ENCODE results near the gene IGDCC3. TPM values are rescaled to one million over a fixed set of nuclear protein-coding genes. Genes with fewer than 3 reads are reported as not detected.

The IGDCC3 gene
- total RNA-seq, 1 donor from 2014 or later, result not detected

DNA sequence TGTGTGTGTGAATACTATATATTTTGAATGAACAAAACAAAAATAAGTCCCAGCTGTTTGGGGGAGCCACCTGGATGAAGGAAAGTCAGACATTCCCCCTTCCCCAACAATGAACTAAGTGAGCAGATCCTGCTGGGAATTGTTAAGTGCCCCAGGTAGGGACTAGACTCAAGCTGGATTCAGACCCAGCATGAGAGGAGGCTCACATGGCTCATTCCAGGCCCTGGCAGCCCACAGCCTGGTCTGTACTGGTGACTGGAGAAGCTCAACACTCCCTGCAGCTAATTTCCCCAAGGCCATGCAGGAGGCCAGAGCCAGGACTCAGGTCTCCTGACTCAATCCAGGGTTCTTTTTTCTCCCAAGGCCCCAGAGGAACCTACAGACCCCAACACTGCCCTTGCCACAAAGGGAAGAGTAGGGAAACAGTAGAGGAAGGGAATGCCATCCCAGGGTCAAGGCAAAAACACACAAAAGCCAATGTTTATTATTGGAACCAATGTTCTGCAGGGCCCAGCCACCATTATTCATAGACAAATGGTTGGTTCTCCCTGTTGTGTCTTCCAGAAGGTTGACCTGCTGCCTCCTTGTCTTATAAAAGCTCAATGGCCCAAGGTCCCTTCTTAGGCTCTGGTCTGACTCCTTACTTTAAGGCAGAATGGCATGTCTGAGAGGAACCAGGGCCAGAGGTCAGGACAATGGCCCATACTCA lies 35.4 kb upstream of the IGDCC3 start:
- no peak overlapping the region for H3K27ac Mint-ChIP-seq
- intact Hi-C loops (cut with micrococcal nuclease), result no loop called here
- peaks cover 8% of the 10 kb centered on the region for H3K4me1 Mint-ChIP-seq (ENCODE audit: low read depth)
- H3K36me3 Mint-ChIP-seq (ENCODE audit: low read depth), result no peaks in the 10 kb centered on the region
- H3K27me3 Mint-ChIP-seq (ENCODE audit: insufficient read depth), result peaks cover 22% of the 10 kb centered on the region
- no peak for DNase-seq (ENCODE audit: low spot score)
- H3K4me3 Mint-ChIP-seq, result no peak overlapping the region
- H3K9me3 Mint-ChIP-seq, result no peaks in the 10 kb centered on the region

DNA sequence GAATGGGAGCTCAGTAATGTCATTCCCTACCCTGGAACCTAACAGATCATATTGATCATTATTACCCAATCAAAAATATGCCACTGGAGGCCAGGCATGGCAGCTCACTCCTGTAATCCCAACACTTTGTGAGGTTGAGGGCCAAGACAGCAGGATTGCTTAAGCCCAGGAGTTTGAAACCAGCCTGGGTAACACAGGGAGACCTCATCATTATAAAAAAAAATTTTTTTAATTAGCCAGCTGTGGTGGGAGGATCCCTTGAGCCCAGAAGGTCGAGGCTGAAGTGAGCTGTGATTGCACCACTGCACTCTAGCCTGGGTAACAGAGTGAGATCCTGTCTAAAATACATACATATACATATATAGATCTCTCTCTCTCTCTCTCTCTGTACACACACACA lies 34.8 kb upstream of the IGDCC3 start:
- peaks cover 23% of the 10 kb centered on the region for H3K27me3 Mint-ChIP-seq (ENCODE audit: insufficient read depth)

DNA sequence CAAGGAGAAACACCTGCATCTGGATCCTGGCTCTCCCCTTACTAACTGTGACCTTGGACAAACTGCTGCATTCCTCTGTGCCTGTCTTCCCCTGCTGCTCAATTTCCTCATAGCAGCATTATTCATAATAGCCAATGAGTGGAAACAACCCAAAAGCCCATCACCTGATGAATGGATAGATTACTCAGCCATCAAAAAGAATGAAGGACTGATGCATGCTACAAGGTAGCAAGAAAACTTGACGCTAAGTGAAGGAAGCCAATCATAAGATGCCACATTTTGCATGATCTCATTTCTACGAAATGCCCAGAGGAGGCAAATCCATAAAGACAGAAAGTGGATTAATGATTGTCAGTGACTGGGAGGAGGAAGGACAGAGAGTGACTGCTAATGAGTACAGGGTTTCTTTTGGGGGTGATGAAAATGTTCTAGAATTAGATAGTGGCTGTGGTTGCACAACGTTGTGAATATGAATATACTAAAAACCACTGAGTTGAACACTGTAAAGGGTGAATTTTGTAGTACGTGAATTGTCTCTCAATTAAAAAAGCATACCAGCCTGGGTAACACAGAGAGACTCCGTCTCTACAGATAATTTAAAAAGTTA lies 33.8 kb upstream of the IGDCC3 start:
- DNase-seq (ENCODE audit: low spot score), result no peak
- Mint-ChIP-seq H3K4me3 (no peak overlapping the region), H3K27ac (no peak overlapping the region), H3K36me3 (ENCODE audit: low read depth) (no peaks in the 10 kb centered on the region), H3K4me1 (ENCODE audit: low read depth) (peaks cover 8% of the 10 kb centered on the region), H3K9me3 (no peaks in the 10 kb centered on the region), H3K27me3 (ENCODE audit: insufficient read depth) (peaks cover 20% of the 10 kb centered on the region)
- intact Hi-C loops (cut with micrococcal nuclease), result no loop called here

More for the DNA sequence above, 34.8 kb upstream of the IGDCC3 start:
- Mint-ChIP-seq H3K4me1 (ENCODE audit: low read depth) (peaks cover 8% of the 10 kb centered on the region), H3K9me3 (no peaks in the 10 kb centered on the region), H3K27ac (no peak overlapping the region), H3K4me3 (no peak overlapping the region), H3K36me3 (ENCODE audit: low read depth) (no peaks in the 10 kb centered on the region)
- DNase-seq (ENCODE audit: low spot score), result no peak
- intact Hi-C loops (cut with micrococcal nuclease), result no loop called here

DNA sequence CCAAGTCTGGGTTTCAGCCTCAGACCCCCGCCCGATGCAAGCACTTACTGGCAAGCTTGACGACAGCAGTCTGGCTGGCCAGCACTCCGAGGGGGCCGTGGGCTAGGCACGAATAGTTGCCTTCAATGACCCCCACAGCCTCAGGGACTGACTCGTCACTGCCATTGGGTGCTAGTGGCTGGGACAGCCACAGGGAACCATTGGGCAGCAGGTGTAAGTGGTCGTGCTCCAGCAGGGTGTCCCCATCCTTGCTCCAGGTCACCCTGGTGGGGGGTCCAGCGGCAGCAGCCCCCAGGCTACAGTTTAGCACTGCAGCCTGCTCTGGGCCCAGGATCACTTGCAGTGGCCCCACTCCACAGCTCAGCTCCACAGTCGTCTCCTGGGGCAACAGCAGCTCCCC lies 33.2 kb upstream of the IGDCC3 start:
- H3K36me3 Mint-ChIP-seq (ENCODE audit: low read depth), result no peaks in the 10 kb centered on the region
- DNase-seq (ENCODE audit: low spot score), result no peak
- H3K27ac Mint-ChIP-seq, result no peak overlapping the region
- intact Hi-C loops (cut with micrococcal nuclease), result no loop called here
- no peaks in the 10 kb centered on the region for H3K9me3 Mint-ChIP-seq
- H3K27me3 Mint-ChIP-seq (ENCODE audit: insufficient read depth), result peaks cover 25% of the 10 kb centered on the region
- no peak overlapping the region for H3K4me3 Mint-ChIP-seq
- peaks cover 8% of the 10 kb centered on the region for H3K4me1 Mint-ChIP-seq (ENCODE audit: low read depth)

- Mint-ChIP-seq H3K9me3 (no peaks in the 10 kb centered on the region), H3K36me3 (ENCODE audit: low read depth) (no peaks in the 10 kb centered on the region)
- intact Hi-C loops (cut with micrococcal nuclease), result no loop called here
These were observed 32.2 kb upstream of the IGDCC3 start for GRCh38 chr15:65410036-65410435.

DNA sequence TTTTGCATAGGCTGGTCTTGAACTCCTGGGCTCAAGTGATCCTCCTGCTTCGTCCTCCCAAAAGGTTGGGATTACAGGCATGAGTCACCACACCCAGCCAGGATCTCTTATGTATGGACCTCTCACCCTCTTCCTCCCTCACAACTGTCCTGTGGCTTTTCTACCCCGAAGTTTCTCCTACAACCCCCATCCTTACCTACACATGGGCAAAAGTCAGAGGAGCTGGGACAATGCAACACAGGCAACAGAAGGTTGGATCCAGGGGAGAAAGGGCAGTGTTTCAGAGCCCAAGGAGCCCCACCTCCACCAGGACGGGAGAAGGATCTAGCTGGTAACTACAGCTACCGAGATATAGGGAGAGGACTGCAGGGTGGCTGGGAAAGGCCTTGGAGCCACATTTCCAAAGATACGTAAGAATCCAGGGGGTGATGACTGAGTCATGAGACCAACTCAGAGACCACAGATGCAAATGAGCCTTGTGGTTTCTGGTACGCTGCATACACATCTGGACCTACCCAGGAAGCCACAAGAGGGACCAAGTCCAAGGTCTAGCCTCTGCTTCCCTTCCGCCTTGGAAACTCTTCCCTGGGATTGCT lies 31.3 kb upstream of the IGDCC3 start:
- intact Hi-C loops (cut with micrococcal nuclease), result no loop called here
- no peaks in the 10 kb centered on the region for H3K9me3 Mint-ChIP-seq

More at GRCh38 chr15:65410036-65410435, 32.2 kb upstream of the IGDCC3 start:
- peaks cover 25% of the 10 kb centered on the region for H3K27me3 Mint-ChIP-seq (ENCODE audit: insufficient read depth)
- no peak overlapping the region for H3K4me3 Mint-ChIP-seq
- H3K27ac Mint-ChIP-seq, result no peak overlapping the region
- peaks cover 8% of the 10 kb centered on the region for H3K4me1 Mint-ChIP-seq (ENCODE audit: low read depth)
- DNase-seq (ENCODE audit: low spot score), result no peak

GRCh38 chr15:65408324-65409035 lies 30.7 kb upstream of the IGDCC3 start:
- intact Hi-C loops (cut with micrococcal nuclease), result no loop called here
- no peak for DNase-seq (ENCODE audit: low spot score)
- H3K4me1 Mint-ChIP-seq (ENCODE audit: low read depth), result peaks cover 8% of the 10 kb centered on the region
- no peaks in the 10 kb centered on the region for H3K9me3 Mint-ChIP-seq
- no peak overlapping the region for H3K4me3 Mint-ChIP-seq
- H3K27me3 Mint-ChIP-seq (ENCODE audit: insufficient read depth), result peaks cover 20% of the 10 kb centered on the region
- no peak overlapping the region for H3K27ac Mint-ChIP-seq
- no peaks in the 10 kb centered on the region for H3K36me3 Mint-ChIP-seq (ENCODE audit: low read depth)

More for the DNA sequence above, 31.3 kb upstream of the IGDCC3 start:
- DNase-seq (ENCODE audit: low spot score), result no peak
- Mint-ChIP-seq H3K4me3 (no peak overlapping the region), H3K4me1 (ENCODE audit: low read depth) (peaks cover 8% of the 10 kb centered on the region), H3K27ac (no peak overlapping the region), H3K27me3 (ENCODE audit: insufficient read depth) (peaks cover 19% of the 10 kb centered on the region), H3K36me3 (ENCODE audit: low read depth) (no peaks in the 10 kb centered on the region)

GRCh38 chr15:65406424-65407000 lies 28.7 kb upstream of the IGDCC3 start:
- Mint-ChIP-seq H3K36me3 (ENCODE audit: low read depth) (no peaks in the 10 kb centered on the region), H3K27me3 (ENCODE audit: insufficient read depth) (peaks cover 19% of the 10 kb centered on the region), H3K4me1 (ENCODE audit: low read depth) (peaks cover 8% of the 10 kb centered on the region), H3K4me3 (no peak overlapping the region), H3K27ac (no peak overlapping the region), H3K9me3 (no peaks in the 10 kb centered on the region)
- no peak for DNase-seq (ENCODE audit: low spot score)
- intact Hi-C loops (cut with micrococcal nuclease), result no loop called here

DNA sequence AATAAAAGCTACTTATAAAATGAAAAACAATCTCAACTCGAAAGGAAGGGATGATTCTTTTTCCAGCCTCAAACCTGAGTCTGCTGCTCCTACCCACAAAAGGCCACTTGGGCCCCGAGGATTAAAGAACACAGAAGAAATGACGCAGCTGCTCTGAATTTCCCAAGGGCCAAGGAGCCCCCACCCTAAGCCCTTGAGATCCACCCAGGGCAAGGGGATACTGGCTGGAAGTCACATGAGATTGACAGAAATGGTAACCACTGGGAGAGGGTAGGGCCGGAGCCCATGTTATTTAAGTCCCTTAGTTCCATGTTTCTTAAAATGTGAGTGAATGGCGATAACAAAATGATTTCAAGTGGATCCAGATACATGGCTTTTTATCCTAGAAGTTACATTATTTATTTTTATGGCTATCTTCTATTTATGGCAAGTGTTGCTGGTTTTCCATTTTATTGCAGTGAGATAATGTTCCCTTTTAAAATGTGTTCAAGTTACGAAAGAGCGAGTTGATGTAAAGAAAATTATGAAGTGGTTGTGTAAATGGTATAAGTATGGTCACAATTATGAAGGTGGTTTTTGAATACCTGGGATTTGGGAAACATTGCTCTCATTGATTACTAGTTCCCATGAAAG lies 28.1 kb upstream of the IGDCC3 start:
- no peak for DNase-seq (ENCODE audit: low spot score)
- Mint-ChIP-seq H3K4me3 (no peak overlapping the region), H3K36me3 (ENCODE audit: low read depth) (no peaks in the 10 kb centered on the region), H3K27ac (no peak overlapping the region), H3K27me3 (ENCODE audit: insufficient read depth) (peaks cover 21% of the 10 kb centered on the region), H3K4me1 (ENCODE audit: low read depth) (peaks cover 8% of the 10 kb centered on the region), H3K9me3 (no peaks in the 10 kb centered on the region)
- intact Hi-C loops (cut with micrococcal nuclease), result no loop called here

GRCh38 chr15:65404186-65404872 lies 26.5 kb upstream of the IGDCC3 start:
- no peaks in the 10 kb centered on the region for H3K36me3 Mint-ChIP-seq (ENCODE audit: low read depth)
- peaks cover 30% of the 10 kb centered on the region for H3K27me3 Mint-ChIP-seq (ENCODE audit: insufficient read depth)
- no peak overlapping the region for H3K27ac Mint-ChIP-seq
- H3K4me3 Mint-ChIP-seq, result no peak overlapping the region
- intact Hi-C loops (cut with micrococcal nuclease), result no loop called here
- DNase-seq (ENCODE audit: low spot score), result no peak
- peaks cover 5% of the 10 kb centered on the region for H3K4me1 Mint-ChIP-seq (ENCODE audit: low read depth)
- H3K9me3 Mint-ChIP-seq, result no peaks in the 10 kb centered on the region

DNA sequence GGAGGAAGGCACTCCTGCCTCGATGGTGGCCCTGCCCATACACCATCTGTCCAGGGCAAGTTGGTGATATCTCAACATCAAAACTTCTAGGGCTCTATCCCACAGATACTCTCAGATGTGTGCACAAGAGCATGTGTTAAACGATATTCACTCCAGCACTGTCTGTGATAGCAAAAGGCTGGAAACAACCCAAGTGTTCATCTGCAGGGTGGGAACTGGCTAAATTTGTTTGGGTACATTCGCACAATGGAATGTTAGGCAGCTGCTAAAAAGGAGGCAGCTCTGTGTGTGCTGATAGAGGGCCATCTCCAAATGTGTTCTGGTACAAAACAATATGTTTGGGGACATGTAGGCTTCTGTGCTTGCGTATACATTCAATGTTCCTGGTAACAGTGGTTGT lies 25.2 kb upstream of the IGDCC3 start:
- no peak for DNase-seq (ENCODE audit: low spot score)
- Mint-ChIP-seq H3K4me1 (ENCODE audit: low read depth) (no peaks in the 10 kb centered on the region), H3K9me3 (no peaks in the 10 kb centered on the region), H3K27me3 (ENCODE audit: insufficient read depth) (peaks cover 38% of the 10 kb centered on the region), H3K4me3 (no peak overlapping the region), H3K27ac (no peak overlapping the region), H3K36me3 (ENCODE audit: low read depth) (no peaks in the 10 kb centered on the region)
- intact Hi-C loops (cut with micrococcal nuclease), result no loop called here
